Stimulated activated CD4-positive, alpha-beta T cell treated with anti-CD3 and anti-CD28 coated beads, TNF-alpha, amount 100 ng/mL, for 48 hours (primary cell): ENCODE data around the gene CHMP4B.

Experiments used
- DNase-seq, 3 donors: peaks; one replicate each; pipeline ENCODE4 v3.0.0-alpha.2; 2020; ENCODE audit warnings: low read depth in 3 of 3

The CHMP4B gene

GRCh38 chr20:33863440-33864323 is 52.5 kb downstream of the CHMP4B start:
- DNase-seq = no peak

GRCh38 chr20:33864324-33864963 is 53.3 kb downstream of the CHMP4B start:
- no peak for DNase-seq

GRCh38 chr20:33865761-33866370 is 54.7 kb downstream of the CHMP4B start:
- no peak for DNase-seq

- DNase-seq = no peak
These were observed 55.4 kb downstream of the CHMP4B start for GRCh38 chr20:33866398-33867100.

GRCh38 chr20:33868042-33868441 is 56.9 kb downstream of the CHMP4B start:
- DNase-seq = no peak

GRCh38 chr20:33868595-33868994 is 57.4 kb downstream of the CHMP4B start:
- DNase-seq = no peak

GRCh38 chr20:33869283-33869682 is 58.1 kb downstream of the CHMP4B start:
- DNase-seq = no peak

- DNase-seq = no peak
These were observed 60.2 kb downstream of the CHMP4B start for GRCh38 chr20:33871362-33871761.

GRCh38 chr20:33874129-33874528 is 63.0 kb downstream of the CHMP4B start:
- DNase-seq = no peak

- DNase-seq = no peak
These were observed 63.9 kb downstream of the CHMP4B start for GRCh38 chr20:33875055-33875454.

- DNase-seq = no peak
These were observed 64.4 kb downstream of the CHMP4B start for GRCh38 chr20:33875534-33876026.

- DNase-seq = no peak
These were observed 67.4 kb downstream of the CHMP4B start for GRCh38 chr20:33878583-33878982.

GRCh38 chr20:33880396-33880795 is 69.2 kb downstream of the CHMP4B start:
- no peak for DNase-seq

- DNase-seq = no peak
These were observed 70.8 kb downstream of the CHMP4B start for GRCh38 chr20:33881989-33882388.

- no peak for DNase-seq
These were observed 71.3 kb downstream of the CHMP4B start for GRCh38 chr20:33882481-33882880.

- DNase-seq = no peak
These were observed 72.0 kb downstream of the CHMP4B start for GRCh38 chr20:33883164-33883563.

- no peak for DNase-seq
These were observed 73.5 kb downstream of the CHMP4B start for GRCh38 chr20:33884633-33885032.

- DNase-seq = no peak
These were observed 78.2 kb downstream of the CHMP4B start for GRCh38 chr20:33889312-33889711.

- DNase-seq = no peak
These were observed 79.4 kb downstream of the CHMP4B start for GRCh38 chr20:33890557-33890956.

- DNase-seq = no peak
These were observed 82.2 kb downstream of the CHMP4B start for GRCh38 chr20:33893314-33893713.

GRCh38 chr20:33894798-33895197 is 83.7 kb downstream of the CHMP4B start:
- DNase-seq = no peak

- no peak for DNase-seq
These were observed 85.4 kb downstream of the CHMP4B start for GRCh38 chr20:33896509-33896908.
